Suprapubic skin (tissue), 3 donors: Measurements from ENCODE around the gene ARHGAP10.

ENCODE experiments used
- POLR2AphosphoS5 ChIP-seq, 3 donors: sonication (generic); formaldehyde crosslinking; IDR thresholded peaks; one replicate each; pipeline ENCODE4 v1.6.1; 2017; ENCODE audit warnings: antibody characterized with exemption in 3 of 3
- TF ChIP-seq, protein P1 (sequence below), 2 donors: fragments of 200-600 bp in 1 of 2; fragments of 450-650 bp in 1 of 2; sonication (generic) in 1 of 2; IDR thresholded peaks; one replicate each; pipeline ENCODE4 v1.5.1; 2016 to 2019; ENCODE audit warnings: antibody characterized with exemption in 2 of 2, mild to moderate bottlenecking in 1 of 2, moderate library complexity in 1 of 2

DNA sequence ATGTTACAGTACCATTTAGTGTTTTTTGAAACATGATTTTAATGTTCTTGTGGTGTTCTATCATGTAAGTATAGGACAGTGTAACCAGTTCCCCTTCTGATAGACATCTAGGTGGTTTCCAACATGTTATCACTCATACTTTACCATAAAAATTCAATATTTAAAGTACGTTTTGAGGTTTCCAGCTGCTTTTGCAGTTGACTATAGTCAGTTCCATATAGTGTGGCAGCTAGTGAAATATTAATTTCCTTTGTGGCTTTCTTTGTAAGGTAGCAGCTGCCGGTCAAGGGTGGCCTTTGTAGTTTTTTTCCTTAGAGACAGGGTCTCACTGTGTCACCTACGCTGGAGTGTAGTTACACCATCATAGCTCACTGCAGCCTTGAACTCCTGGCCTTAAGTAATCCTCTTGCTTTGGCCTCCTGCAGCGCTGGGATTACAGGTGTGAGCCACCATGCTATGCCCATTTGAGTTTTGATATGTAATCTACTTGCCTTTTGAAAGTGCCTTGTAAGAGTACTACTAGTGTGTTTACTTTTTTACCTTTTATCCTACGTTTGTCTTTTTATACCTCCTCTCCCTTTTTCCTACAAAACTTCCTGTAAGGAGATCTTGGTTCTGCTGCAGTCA is 63.0 kb downstream of the ARHGAP10 start:
- TF ChIP-seq, protein P1, sequence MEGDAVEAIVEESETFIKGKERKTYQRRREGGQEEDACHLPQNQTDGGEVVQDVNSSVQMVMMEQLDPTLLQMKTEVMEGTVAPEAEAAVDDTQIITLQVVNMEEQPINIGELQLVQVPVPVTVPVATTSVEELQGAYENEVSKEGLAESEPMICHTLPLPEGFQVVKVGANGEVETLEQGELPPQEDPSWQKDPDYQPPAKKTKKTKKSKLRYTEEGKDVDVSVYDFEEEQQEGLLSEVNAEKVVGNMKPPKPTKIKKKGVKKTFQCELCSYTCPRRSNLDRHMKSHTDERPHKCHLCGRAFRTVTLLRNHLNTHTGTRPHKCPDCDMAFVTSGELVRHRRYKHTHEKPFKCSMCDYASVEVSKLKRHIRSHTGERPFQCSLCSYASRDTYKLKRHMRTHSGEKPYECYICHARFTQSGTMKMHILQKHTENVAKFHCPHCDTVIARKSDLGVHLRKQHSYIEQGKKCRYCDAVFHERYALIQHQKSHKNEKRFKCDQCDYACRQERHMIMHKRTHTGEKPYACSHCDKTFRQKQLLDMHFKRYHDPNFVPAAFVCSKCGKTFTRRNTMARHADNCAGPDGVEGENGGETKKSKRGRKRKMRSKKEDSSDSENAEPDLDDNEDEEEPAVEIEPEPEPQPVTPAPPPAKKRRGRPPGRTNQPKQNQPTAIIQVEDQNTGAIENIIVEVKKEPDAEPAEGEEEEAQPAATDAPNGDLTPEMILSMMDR (IDR thresholded peaks at IDR 0.05) = no peak
- no peak for TF ChIP-seq POLR2AphosphoS5 (IDR thresholded peaks at IDR 0.05)
